Duodenal mucosa (tissue), 2 donors: ENCODE data around the gene GATA2.
A peak's percentile ranks its signal among the peaks of the same experiment; 100 is the strongest.

Experiments used
- H3K27ac ChIP-seq: one replicate; pipeline ENCODE4 v1.7.0; 2013; ENCODE audit warnings: low read depth, low read length
- H3K27me3 ChIP-seq, 2 donors: one replicate each; pipeline ENCODE4 v1.7.0; 2013; ENCODE audit warnings: low read length in 2 of 2, control low read depth in 1 of 2; ENCODE audit not compliant: insufficient read depth in 2 of 2, control insufficient read depth in 1 of 2
- H3K36me3 ChIP-seq, 2 donors: one replicate each; pipeline ENCODE4 v1.7.0; 2013; ENCODE audit warnings: low read length in 2 of 2, control low read depth in 1 of 2; ENCODE audit not compliant: insufficient read depth in 2 of 2, control insufficient read depth in 1 of 2
- H3K4me1 ChIP-seq, 2 donors: one replicate each; pipeline ENCODE4 v1.7.0; 2013; ENCODE audit warnings: low read length in 2 of 2, control low read depth in 1 of 2; ENCODE audit not compliant: insufficient read depth in 2 of 2, control insufficient read depth in 1 of 2
- H3K4me3 ChIP-seq, 2 donors: one replicate each; pipeline ENCODE4 v1.7.0; 2013; ENCODE audit warnings: low read length in 2 of 2, low read depth in 1 of 2
- H3K9ac ChIP-seq, 2 donors: one replicate each; pipeline ENCODE4 v1.7.0; 2013; ENCODE audit warnings: low read length in 2 of 2, low read depth in 1 of 2
- H3K9me3 ChIP-seq, 2 donors: one replicate each; pipeline ENCODE4 v1.7.0; 2013; ENCODE audit warnings: low read length in 2 of 2, control low read depth in 1 of 2; ENCODE audit not compliant: control insufficient read depth in 1 of 2

Gene GATA2

GRCh38 chr3:128483657-128484403, 9.2 kb downstream of the GATA2 start:
- no peak overlapping the region for H3K4me3 ChIP-seq
- H3K27ac ChIP-seq = peak overlapping the region; percentile 3

GRCh38 chr3:128482666-128483656, 10.0 kb downstream of the GATA2 start:
- Histone ChIP-seq H3K9me3 (no peaks in the 10 kb centered on the region), H3K27me3 (peaks cover 82 to 87% of the 10 kb centered on the region in 2 donors), H3K9ac (no peak overlapping the region), H3K27ac (no peak overlapping the region), H3K4me1 (peaks cover 5 to 13% of the 10 kb centered on the region in 2 donors), H3K36me3 (no peaks in the 10 kb centered on the region), H3K4me3 (no peak overlapping the region)

More at GRCh38 chr3:128483657-128484403, 9.2 kb downstream of the GATA2 start:
- Histone ChIP-seq H3K27me3 (peaks cover 83 to 89% of the 10 kb centered on the region in 2 donors), H3K36me3 (no peaks in the 10 kb centered on the region), H3K9me3 (no peaks in the 10 kb centered on the region), H3K4me1 (peaks cover 13 to 21% of the 10 kb centered on the region in 2 donors), H3K9ac (no peak overlapping the region)

- Histone ChIP-seq H3K36me3 (no peaks in the 10 kb centered on the region), H3K27me3 (peaks cover 83 to 85% of the 10 kb centered on the region in 2 donors), H3K27ac (no peak overlapping the region), H3K4me3 (no peak overlapping the region), H3K9me3 (no peaks in the 10 kb centered on the region), H3K9ac (no peak overlapping the region), H3K4me1 (peaks cover 2 to 7% of the 10 kb centered on the region in 2 donors)
Measured at GRCh38 chr3:128482175-128482574, 10.8 kb downstream of the GATA2 start.

GRCh38 chr3:128481438-128481942, 11.5 kb downstream of the GATA2 start:
- Histone ChIP-seq H3K9ac (no peak overlapping the region), H3K27ac (no peak overlapping the region), H3K27me3 (peaks cover 79 to 81% of the 10 kb centered on the region in 2 donors), H3K36me3 (no peaks in the 10 kb centered on the region), H3K4me3 (no peak overlapping the region), H3K4me1 (no peaks in the 10 kb centered on the region), H3K9me3 (no peaks in the 10 kb centered on the region)

- Histone ChIP-seq H3K9ac (no peak overlapping the region), H3K4me1 (no peaks in the 10 kb centered on the region), H3K4me3 (no peak overlapping the region), H3K9me3 (no peaks in the 10 kb centered on the region), H3K27me3 (peaks cover 72 to 75% of the 10 kb centered on the region in 2 donors), H3K27ac (no peak overlapping the region), H3K36me3 (no peaks in the 10 kb centered on the region)
Measured at GRCh38 chr3:128480717-128481437, 12.1 kb downstream of the GATA2 start.

- Histone ChIP-seq H3K27me3 (peaks cover 66 to 69% of the 10 kb centered on the region in 2 donors), H3K27ac (no peak overlapping the region), H3K4me3 (no peak overlapping the region)
Measured at GRCh38 chr3:128480278-128480677, 12.7 kb downstream of the GATA2 start.

GRCh38 chr3:128479558-128480086, 13.4 kb downstream of the GATA2 start:
- Histone ChIP-seq H3K36me3 (no peaks in the 10 kb centered on the region), H3K9me3 (no peaks in the 10 kb centered on the region), H3K4me1 (no peaks in the 10 kb centered on the region), H3K9ac (no peak overlapping the region), H3K4me3 (no peak overlapping the region), H3K27me3 (peaks cover 62% of the 10 kb centered on the region in 2 donors), H3K27ac (no peak overlapping the region)

More at GRCh38 chr3:128480278-128480677, 12.7 kb downstream of the GATA2 start:
- H3K4me1 ChIP-seq = no peaks in the 10 kb centered on the region
- H3K9ac ChIP-seq = no peak overlapping the region
- H3K36me3 ChIP-seq = no peaks in the 10 kb centered on the region
- H3K9me3 ChIP-seq = no peaks in the 10 kb centered on the region

GRCh38 chr3:128478576-128479506, 14.2 kb downstream of the GATA2 start:
- no peak overlapping the region for H3K27ac ChIP-seq
- H3K9ac ChIP-seq = no peak overlapping the region
- no peaks in the 10 kb centered on the region for H3K36me3 ChIP-seq
- peaks cover 57 to 58% of the 10 kb centered on the region in 2 donors for H3K27me3 ChIP-seq
- H3K4me1 ChIP-seq = no peaks in the 10 kb centered on the region
- H3K4me3 ChIP-seq = no peak overlapping the region
- no peaks in the 10 kb centered on the region for H3K9me3 ChIP-seq

GRCh38 chr3:128476659-128477058, 16.3 kb downstream of the GATA2 start:
- Histone ChIP-seq H3K4me3 (no peak overlapping the region), H3K36me3 (no peaks in the 10 kb centered on the region), H3K27ac (no peak overlapping the region), H3K4me1 (no peaks in the 10 kb centered on the region), H3K27me3 (peaks cover 45 to 47% of the 10 kb centered on the region in 2 donors), H3K9me3 (no peaks in the 10 kb centered on the region), H3K9ac (no peak overlapping the region)
